Bronchial epithelial cell (primary cell): Measurements from ENCODE around the gene NOX5. TPM values are rescaled to one million over a fixed set of nuclear protein-coding genes. Genes with fewer than 3 reads are reported as not detected.
A peak's percentile ranks its signal among the peaks of the same experiment; 100 is the strongest.

Source experiments
- DNase-seq: peaks from one replicate; pipeline ENCODE4 v3.0.0-alpha.2; 2010; ENCODE audit warnings: low read depth
- FAIRE-seq: peaks from 2 replicates; lab custom pipeline; 2011; peaks lifted over from hg19 to GRCh38; lab: Jason Lieb, UNC
- H3K27me3 ChIP-seq: 2 replicates; pipeline ENCODE4 v1.5.1; 2011; ENCODE audit warnings: low read length; ENCODE audit not compliant: control insufficient read depth, insufficient read depth
- H3K36me3 ChIP-seq: 2 replicates; pipeline ENCODE4 v1.5.1; 2011; ENCODE audit warnings: low read length; ENCODE audit not compliant: control insufficient read depth, insufficient read depth
- H3K4me3 ChIP-seq: 2 replicates; pipeline ENCODE4 v1.5.1; 2011; ENCODE audit warnings: mild to moderate bottlenecking, low read depth, low read length, control low read depth
- CTCF ChIP-seq: IDR thresholded peaks from 2 replicates; pipeline ENCODE4 v1.5.1; 2011; ENCODE audit warnings: mild to moderate bottlenecking, moderate library complexity, low read length, control low read depth, inconsistent platforms; ENCODE audit not compliant: insufficient read depth, severe bottlenecking
- total RNA-seq: library from RNA; depleted of rRNA; stranded (reverse); fragments of >200 nt; gene quantifications from 2 replicates; pipeline ENCODE4 v1.2.1, GENCODE V29; 2014

Gene NOX5
- total RNA-seq, 1 donor from 2014 or later, result not detected

GRCh38 chr15:69035205-69035917 is 20.9 kb downstream of the NOX5 start:
- DNase-seq, result peak; percentile 77
- Histone ChIP-seq H3K4me3 (no peak overlapping the region), H3K27me3 (peaks cover 2% of the 10 kb centered on the region), H3K36me3 (no peaks in the 10 kb centered on the region)
- peak; percentile 27 for TF ChIP-seq CTCF
- peak; percentile 91 for FAIRE-seq

- TF ChIP-seq CTCF, result no peak
- H3K36me3 ChIP-seq, result no peaks in the 10 kb centered on the region
- no peak overlapping the region for H3K4me3 ChIP-seq
- peaks cover 2% of the 10 kb centered on the region for H3K27me3 ChIP-seq
- FAIRE-seq, result no peak
- no peak for DNase-seq
These were observed 21.4 kb downstream of the NOX5 start for GRCh38 chr15:69035918-69036258.

GRCh38 chr15:69036826-69037225 is 22.3 kb downstream of the NOX5 start:
- no peak for TF ChIP-seq CTCF
- no peak for FAIRE-seq
- H3K36me3 ChIP-seq, result no peaks in the 10 kb centered on the region
- DNase-seq, result no peak
- no peak overlapping the region for H3K4me3 ChIP-seq
- peaks cover 2% of the 10 kb centered on the region for H3K27me3 ChIP-seq

GRCh38 chr15:69037482-69037881 is 23.0 kb downstream of the NOX5 start:
- Histone ChIP-seq H3K27me3 (peaks cover 2% of the 10 kb centered on the region), H3K36me3 (no peaks in the 10 kb centered on the region), H3K4me3 (no peak overlapping the region)
- no peak for DNase-seq
- no peak for TF ChIP-seq CTCF
- peak; percentile 28 for FAIRE-seq

GRCh38 chr15:69037977-69038376 is 23.5 kb downstream of the NOX5 start:
- peaks cover 2% of the 10 kb centered on the region for H3K27me3 ChIP-seq
- FAIRE-seq (no peak), DNase-seq (no peak)
- H3K4me3 ChIP-seq, result no peak overlapping the region
- no peak for TF ChIP-seq CTCF
- no peaks in the 10 kb centered on the region for H3K36me3 ChIP-seq

GRCh38 chr15:69038508-69038907 is 24.0 kb downstream of the NOX5 start:
- no peak for TF ChIP-seq CTCF
- Histone ChIP-seq H3K4me3 (no peak overlapping the region), H3K27me3 (peaks cover 2% of the 10 kb centered on the region), H3K36me3 (no peaks in the 10 kb centered on the region)
- FAIRE-seq (no peak), DNase-seq (no peak)
